SU-DHL-6 (cell line): Measurements from ENCODE around the gene RNU6-1.

Source experiments
- EZH2phosphoT487 ChIP-seq: fragments of 200-600 bp; sonication (generic), shearing (Covaris generic); conservative IDR thresholded peaks from 2 replicates; pipeline ENCODE4 v1.6.1; 2018; ENCODE audit warnings: mild to moderate bottlenecking, antibody characterized with exemption, low read length, moderate library complexity, mixed read lengths
- TF ChIP-seq, protein P1 (sequence below): fragments of 200-600 bp; sonication (generic); IDR thresholded peaks from one replicate; pipeline ENCODE4 v1.5.1; 2017; ENCODE audit warnings: antibody characterized with exemption, mild to moderate bottlenecking, low read length, moderate library complexity; ENCODE audit not compliant: insufficient read depth, poor library complexity, severe bottlenecking

DNA sequence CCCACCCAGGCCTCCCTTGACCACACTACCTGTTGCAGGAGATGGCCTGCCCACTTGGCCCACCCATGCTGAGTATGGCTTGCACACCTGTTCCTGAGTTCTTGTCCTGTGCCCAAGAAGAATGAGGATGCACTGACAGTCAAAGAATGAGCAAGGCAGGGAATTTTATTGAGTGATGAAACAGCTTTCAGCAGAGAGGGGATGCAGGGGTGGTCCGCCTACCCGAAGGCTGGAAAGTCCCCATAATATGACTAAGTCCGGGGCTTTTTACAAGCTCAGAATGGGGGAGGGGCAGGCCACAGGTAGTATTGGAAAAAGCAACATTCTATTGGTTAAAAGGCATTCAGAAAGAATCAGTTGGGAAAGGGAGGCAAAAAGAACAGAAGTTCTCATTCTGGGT, 29.9 kb upstream of the RNU6-1 start:
- no peak for TF ChIP-seq EZH2phosphoT487
- TF ChIP-seq, protein P1, sequence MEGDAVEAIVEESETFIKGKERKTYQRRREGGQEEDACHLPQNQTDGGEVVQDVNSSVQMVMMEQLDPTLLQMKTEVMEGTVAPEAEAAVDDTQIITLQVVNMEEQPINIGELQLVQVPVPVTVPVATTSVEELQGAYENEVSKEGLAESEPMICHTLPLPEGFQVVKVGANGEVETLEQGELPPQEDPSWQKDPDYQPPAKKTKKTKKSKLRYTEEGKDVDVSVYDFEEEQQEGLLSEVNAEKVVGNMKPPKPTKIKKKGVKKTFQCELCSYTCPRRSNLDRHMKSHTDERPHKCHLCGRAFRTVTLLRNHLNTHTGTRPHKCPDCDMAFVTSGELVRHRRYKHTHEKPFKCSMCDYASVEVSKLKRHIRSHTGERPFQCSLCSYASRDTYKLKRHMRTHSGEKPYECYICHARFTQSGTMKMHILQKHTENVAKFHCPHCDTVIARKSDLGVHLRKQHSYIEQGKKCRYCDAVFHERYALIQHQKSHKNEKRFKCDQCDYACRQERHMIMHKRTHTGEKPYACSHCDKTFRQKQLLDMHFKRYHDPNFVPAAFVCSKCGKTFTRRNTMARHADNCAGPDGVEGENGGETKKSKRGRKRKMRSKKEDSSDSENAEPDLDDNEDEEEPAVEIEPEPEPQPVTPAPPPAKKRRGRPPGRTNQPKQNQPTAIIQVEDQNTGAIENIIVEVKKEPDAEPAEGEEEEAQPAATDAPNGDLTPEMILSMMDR, result no peak
